GM23248 (cell line): ENCODE results near the gene RAD51B.

Experiments
- EZH2 ChIP-seq: fragments of 200-600 bp; sonication (generic); IDR thresholded peaks from 2 replicates; pipeline ENCODE4 v1.6.1; 2018; ENCODE audit warnings: antibody characterized with exemption, mild to moderate bottlenecking; ENCODE audit not compliant: insufficient read depth, poor library complexity, severe bottlenecking
- EZH2phosphoT487 ChIP-seq: fragments of 200-600 bp; sonication (generic); IDR thresholded peaks from 2 replicates; pipeline ENCODE4 v1.6.1; 2018; ENCODE audit warnings: antibody characterized with exemption, moderate library complexity, mild to moderate bottlenecking, low read depth; ENCODE audit not compliant: insufficient read depth

- no peak for TF ChIP-seq EZH2phosphoT487
- TF ChIP-seq EZH2, result no peak
Measured at GRCh38 chr14:68146818-68147217, 327.2 kb downstream of the RAD51B start.
